K562 (cell line): Measurements from ENCODE around the gene MED20. TPM values are rescaled to one million over a fixed set of nuclear protein-coding genes. Genes with fewer than 3 reads are reported as not detected.

Experiments
- BMI1 ChIP-seq: fragments of 150-350 bp; IDR thresholded peaks from 2 replicates; pipeline ENCODE4 v1.6.1; 2014; ENCODE audit warnings: low read length
- CEBPB ChIP-seq: fragments of 450-650 bp; IDR thresholded peaks from 2 replicates; pipeline ENCODE4 v1.6.1; 2016; ENCODE audit warnings: missing genetic modification characterization, missing compliant biosample characterization
- EHMT2 ChIP-seq: fragments of 450-650 bp; IDR thresholded peaks from 2 replicates; pipeline ENCODE4 v1.6.1; 2018; ENCODE audit warnings: antibody characterized with exemption
- FOXA3 ChIP-seq, 2 experiments: fragments of 450-650 bp in 1 of 2; sonication (generic) in 1 of 2; formaldehyde crosslinking; IDR thresholded peaks in 1 of 2; conservative IDR thresholded peaks in 1 of 2; 2 replicates each; pipeline versions ENCODE4 v1.4.0 to v1.8.0; 2020 to 2022; ENCODE audit warnings: mild to moderate bottlenecking in 2 of 2, missing genetic modification reagents in 1 of 2
- FOXP1 ChIP-seq: sonication (generic); formaldehyde crosslinking; IDR thresholded peaks from 2 replicates; pipeline ENCODE4 v1.8.0; 2022; ENCODE audit warnings: mild to moderate bottlenecking, missing genetic modification reagents
- GABPA ChIP-seq: fragments of 200-800 bp; sonication (Bioruptor generic); conservative IDR thresholded peaks from 2 replicates; pipeline ENCODE4 v1.6.1; 2016; ENCODE audit warnings: low read depth, missing genetic modification characterization, missing compliant biosample characterization
- HSF4 ChIP-seq: fragments of 250-450 bp; sonication (Bioruptor Pico); IDR thresholded peaks from 2 replicates; pipeline ENCODE4 v2.1.2; 2022; ENCODE audit warnings: mild to moderate bottlenecking, moderate library complexity, borderline replicate concordance
- KDM2B ChIP-seq: fragments of 250-450 bp; sonication (Bioruptor Pico); IDR thresholded peaks from 2 replicates; pipeline ENCODE4 v1.8.0; 2021; ENCODE audit warnings: mild to moderate bottlenecking, moderate library complexity
- NCOA2 ChIP-seq, 2 experiments: fragments of 450-650 bp; IDR thresholded peaks; 2 replicates each; pipeline ENCODE4 v1.6.1; 2018; ENCODE audit warnings: mild to moderate bottlenecking in 2 of 2, moderate library complexity in 1 of 2; ENCODE audit not compliant: partially characterized antibody in 2 of 2
- PHF8 ChIP-seq: fragments of 200-600 bp; sonication (generic); IDR thresholded peaks from 2 replicates; pipeline ENCODE4 v1.6.1; 2012; ENCODE audit warnings: mixed run types, mild to moderate bottlenecking, inconsistent platforms, low read length, moderate library complexity, borderline replicate concordance
- TOE1 ChIP-seq, 2 experiments: fragments of 450-650 bp in 1 of 2; sonication (generic) in 1 of 2; formaldehyde crosslinking in 1 of 2; IDR thresholded peaks; 2 replicates each; pipeline versions ENCODE4 v1.7.1 to v1.8.0; 2016 to 2022; ENCODE audit warnings: borderline replicate concordance in 2 of 2, mild to moderate bottlenecking in 2 of 2, antibody characterized with exemption in 1 of 2, inconsistent platforms in 1 of 2, low read depth in 1 of 2, missing genetic modification reagents in 1 of 2, moderate library complexity in 1 of 2
- ZNF354B ChIP-seq: fragments of 250-450 bp; sonication (Bioruptor Pico); IDR thresholded peaks from 2 replicates; pipeline ENCODE4 v1.4.0; 2020
- polyA plus RNA-seq, 8 experiments: library from polyadenylated mRNA; depleted of rRNA in 4 of 8; stranded (reverse) in 5 of 8; unstranded in 3 of 8; fragments of >200 nt; fragmentation: Nextera tagmentation in 2 of 8; fragmentation: Illumina TruSeq in 1 of 8; extraction: Ambion mirVana in 2 of 8; extraction: Trizol in 1 of 8; gene quantifications; 2 replicates each; pipeline versions ENCODE4 v1.2.1 to v1.2.3, GENCODE V29; 2011 to 2014; ENCODE audit warnings: inconsistent platforms in 1 of 8, missing spikeins in 1 of 8
- total RNA-seq, 7 experiments: library from RNA; depleted of rRNA in 6 of 7; stranded (reverse); fragments of >200 nt in 6 of 7; fragmentation: Illumina TruSeq in 2 of 7; extraction: Trizol in 2 of 7; gene quantifications; 2 replicates each; pipeline versions ENCODE4 v1.2.1 to v1.2.3, GENCODE V29; 2011 to 2021; ENCODE audit warnings: low replicate concordance in 1 of 7
- TF ChIP-seq, protein P1 (sequence below), 2 experiments: fragments of 150-350 bp in 1 of 2; IDR thresholded peaks; 2 replicates each; pipeline ENCODE4 v1.6.1; 2012 to 2016; ENCODE audit warnings: low read depth in 2 of 2, low read length in 2 of 2, mild to moderate bottlenecking in 1 of 2, moderate library complexity in 1 of 2
- TF ChIP-seq, protein P2 (sequence below), 2 experiments: fragments of 450-650 bp in 1 of 2; sonication (generic) in 1 of 2; formaldehyde crosslinking in 1 of 2; IDR thresholded peaks in 1 of 2; conservative IDR thresholded peaks in 1 of 2; 2 replicates each; pipeline versions ENCODE4 v1.6.1 to v1.8.1; 2016 to 2023; ENCODE audit warnings: mild to moderate bottlenecking in 2 of 2, moderate library complexity in 2 of 2, inconsistent platforms in 1 of 2, missing genetic modification reagents in 1 of 2
- TF ChIP-seq, protein P3 (sequence below): sonication (generic); formaldehyde crosslinking; IDR thresholded peaks from 2 replicates; pipeline ENCODE4 v1.8.1; 2023; ENCODE audit warnings: missing genetic modification reagents, mild to moderate bottlenecking, borderline replicate concordance

Gene MED20
- total and polyA plus RNA-seq, 9 of the 15 experiments (the other 6 are each of a cell fraction or from before 2014, with no cell fraction given) = 27.3 to 80.9 (median 46.0) TPM

DNA sequence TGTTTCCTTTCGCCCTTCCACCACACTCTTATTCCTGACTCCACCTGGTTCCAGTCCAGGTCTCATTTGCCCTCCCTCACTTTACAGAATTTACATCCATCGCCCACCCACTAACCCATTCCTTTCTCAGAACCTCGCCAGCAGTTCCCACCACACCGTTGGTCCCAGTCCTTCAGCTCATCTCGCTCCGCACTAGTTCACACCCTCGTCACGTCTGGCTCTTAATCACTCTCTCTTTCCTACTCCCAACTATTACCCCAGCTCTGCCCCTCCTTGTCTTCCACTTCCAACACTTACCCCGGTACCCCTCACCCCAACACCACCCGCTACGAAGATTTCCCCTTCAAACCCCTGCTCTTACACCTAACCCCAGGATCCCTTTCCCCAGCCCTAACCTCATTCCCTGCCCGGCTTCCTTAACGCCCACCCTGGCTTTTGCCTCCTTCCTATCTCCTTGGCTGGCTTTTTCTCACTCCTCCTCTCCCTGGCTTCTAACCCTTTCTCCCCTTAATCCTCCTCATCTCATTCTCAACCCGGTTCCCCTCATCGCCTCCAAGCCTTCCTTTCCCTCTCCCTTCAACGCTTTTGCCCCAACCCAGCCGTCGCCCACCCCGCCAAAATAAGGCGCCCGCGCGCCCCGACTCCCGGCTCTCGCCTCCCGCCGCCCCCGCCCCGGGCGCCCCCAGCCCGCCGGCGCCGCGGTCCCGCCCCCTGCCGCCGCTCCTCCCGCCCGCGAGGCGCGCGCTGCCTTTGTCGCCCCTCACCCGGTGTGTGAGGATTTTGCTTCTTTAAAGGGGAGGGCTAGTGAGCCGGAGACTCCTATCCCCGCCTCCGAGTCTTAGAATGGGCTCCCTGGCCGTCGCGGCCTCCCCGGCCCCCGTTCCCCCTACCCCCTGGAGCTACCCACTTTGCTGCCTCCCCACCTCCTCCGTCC lies 26.3 kb downstream of the MED20 start (continued):
- TF ChIP-seq, protein P1, sequence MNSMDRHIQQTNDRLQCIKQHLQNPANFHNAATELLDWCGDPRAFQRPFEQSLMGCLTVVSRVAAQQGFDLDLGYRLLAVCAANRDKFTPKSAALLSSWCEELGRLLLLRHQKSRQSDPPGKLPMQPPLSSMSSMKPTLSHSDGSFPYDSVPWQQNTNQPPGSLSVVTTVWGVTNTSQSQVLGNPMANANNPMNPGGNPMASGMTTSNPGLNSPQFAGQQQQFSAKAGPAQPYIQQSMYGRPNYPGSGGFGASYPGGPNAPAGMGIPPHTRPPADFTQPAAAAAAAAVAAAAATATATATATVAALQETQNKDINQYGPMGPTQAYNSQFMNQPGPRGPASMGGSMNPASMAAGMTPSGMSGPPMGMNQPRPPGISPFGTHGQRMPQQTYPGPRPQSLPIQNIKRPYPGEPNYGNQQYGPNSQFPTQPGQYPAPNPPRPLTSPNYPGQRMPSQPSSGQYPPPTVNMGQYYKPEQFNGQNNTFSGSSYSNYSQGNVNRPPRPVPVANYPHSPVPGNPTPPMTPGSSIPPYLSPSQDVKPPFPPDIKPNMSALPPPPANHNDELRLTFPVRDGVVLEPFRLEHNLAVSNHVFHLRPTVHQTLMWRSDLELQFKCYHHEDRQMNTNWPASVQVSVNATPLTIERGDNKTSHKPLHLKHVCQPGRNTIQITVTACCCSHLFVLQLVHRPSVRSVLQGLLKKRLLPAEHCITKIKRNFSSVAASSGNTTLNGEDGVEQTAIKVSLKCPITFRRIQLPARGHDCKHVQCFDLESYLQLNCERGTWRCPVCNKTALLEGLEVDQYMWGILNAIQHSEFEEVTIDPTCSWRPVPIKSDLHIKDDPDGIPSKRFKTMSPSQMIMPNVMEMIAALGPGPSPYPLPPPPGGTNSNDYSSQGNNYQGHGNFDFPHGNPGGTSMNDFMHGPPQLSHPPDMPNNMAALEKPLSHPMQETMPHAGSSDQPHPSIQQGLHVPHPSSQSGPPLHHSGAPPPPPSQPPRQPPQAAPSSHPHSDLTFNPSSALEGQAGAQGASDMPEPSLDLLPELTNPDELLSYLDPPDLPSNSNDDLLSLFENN (IDR thresholded peaks at IDR 0.05; ENCODE audit: low read depth in 2 of 2, low read length in 2 of 2) = no peak
- TF ChIP-seq PHF8 = peak; percentile 22; the same call in 1 of the 2 replicates
- TF ChIP-seq BMI1 = no peak
- no peak for TF ChIP-seq CEBPB (tag)
- no peak for TF ChIP-seq FOXA3 (CRISPR knock-in tag; conservative IDR thresholded peaks at IDR 0.05 in 1 of 2, IDR thresholded peaks at IDR 0.05 in 1 of 2)
- TF ChIP-seq, protein P2, sequence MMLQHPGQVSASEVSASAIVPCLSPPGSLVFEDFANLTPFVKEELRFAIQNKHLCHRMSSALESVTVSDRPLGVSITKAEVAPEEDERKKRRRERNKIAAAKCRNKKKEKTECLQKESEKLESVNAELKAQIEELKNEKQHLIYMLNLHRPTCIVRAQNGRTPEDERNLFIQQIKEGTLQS (IDR thresholded peaks at IDR 0.05) = no peak
- TF ChIP-seq, protein P2 (CRISPR knock-in tag; conservative IDR thresholded peaks at IDR 0.05) = no peak
- TF ChIP-seq NCOA2 (IDR thresholded peaks at IDR 0.05; ENCODE audit: partially characterized antibody in 2 of 2) = no peak
- TF ChIP-seq TOE1 (IDR thresholded peaks at IDR 0.05; ENCODE audit: borderline replicate concordance) = peak; percentile 39; the same call in 1 of the 2 replicates
- TF ChIP-seq TOE1 (CRISPR knock-in tag; IDR thresholded peaks at IDR 0.05; ENCODE audit: borderline replicate concordance, low read depth) = no peak
- no peak for TF ChIP-seq FOXP1 (CRISPR knock-in tag)
- TF ChIP-seq EHMT2 = peak; percentile 39; the same call in 1 of the 2 replicates
- no peak for TF ChIP-seq HSF4
- TF ChIP-seq ZNF354B (CRISPR knock-in tag) = no peak
- 0 out of 2 replicates have a peak, but pooled peaks have one; percentile 48 for TF ChIP-seq KDM2B (CRISPR knock-in tag)
- TF ChIP-seq, protein P3, sequence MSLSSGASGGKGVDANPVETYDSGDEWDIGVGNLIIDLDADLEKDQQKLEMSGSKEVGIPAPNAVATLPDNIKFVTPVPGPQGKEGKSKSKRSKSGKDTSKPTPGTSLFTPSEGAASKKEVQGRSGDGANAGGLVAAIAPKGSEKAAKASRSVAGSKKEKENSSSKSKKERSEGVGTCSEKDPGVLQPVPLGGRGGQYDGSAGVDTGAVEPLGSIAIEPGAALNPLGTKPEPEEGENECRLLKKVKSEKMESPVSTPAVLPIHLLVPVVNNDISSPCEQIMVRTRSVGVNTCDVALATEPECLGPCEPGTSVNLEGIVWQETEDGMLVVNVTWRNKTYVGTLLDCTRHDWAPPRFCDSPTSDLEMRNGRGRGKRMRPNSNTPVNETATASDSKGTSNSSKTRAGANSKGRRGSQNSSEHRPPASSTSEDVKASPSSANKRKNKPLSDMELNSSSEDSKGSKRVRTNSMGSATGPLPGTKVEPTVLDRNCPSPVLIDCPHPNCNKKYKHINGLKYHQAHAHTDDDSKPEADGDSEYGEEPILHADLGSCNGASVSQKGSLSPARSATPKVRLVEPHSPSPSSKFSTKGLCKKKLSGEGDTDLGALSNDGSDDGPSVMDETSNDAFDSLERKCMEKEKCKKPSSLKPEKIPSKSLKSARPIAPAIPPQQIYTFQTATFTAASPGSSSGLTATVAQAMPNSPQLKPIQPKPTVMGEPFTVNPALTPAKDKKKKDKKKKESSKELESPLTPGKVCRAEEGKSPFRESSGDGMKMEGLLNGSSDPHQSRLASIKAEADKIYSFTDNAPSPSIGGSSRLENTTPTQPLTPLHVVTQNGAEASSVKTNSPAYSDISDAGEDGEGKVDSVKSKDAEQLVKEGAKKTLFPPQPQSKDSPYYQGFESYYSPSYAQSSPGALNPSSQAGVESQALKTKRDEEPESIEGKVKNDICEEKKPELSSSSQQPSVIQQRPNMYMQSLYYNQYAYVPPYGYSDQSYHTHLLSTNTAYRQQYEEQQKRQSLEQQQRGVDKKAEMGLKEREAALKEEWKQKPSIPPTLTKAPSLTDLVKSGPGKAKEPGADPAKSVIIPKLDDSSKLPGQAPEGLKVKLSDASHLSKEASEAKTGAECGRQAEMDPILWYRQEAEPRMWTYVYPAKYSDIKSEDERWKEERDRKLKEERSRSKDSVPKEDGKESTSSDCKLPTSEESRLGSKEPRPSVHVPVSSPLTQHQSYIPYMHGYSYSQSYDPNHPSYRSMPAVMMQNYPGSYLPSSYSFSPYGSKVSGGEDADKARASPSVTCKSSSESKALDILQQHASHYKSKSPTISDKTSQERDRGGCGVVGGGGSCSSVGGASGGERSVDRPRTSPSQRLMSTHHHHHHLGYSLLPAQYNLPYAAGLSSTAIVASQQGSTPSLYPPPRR (CRISPR knock-in tag) = no peak
- TF ChIP-seq GABPA (tag) = no peak
